ENCODE measurements around the gene MESP1.
"Not testable (repeated sequence)": the region's sequence is repeated elsewhere in the genome, so short reads cannot be mapped to it uniquely, and the experiment has no call there.

The MESP1 gene

DNA sequence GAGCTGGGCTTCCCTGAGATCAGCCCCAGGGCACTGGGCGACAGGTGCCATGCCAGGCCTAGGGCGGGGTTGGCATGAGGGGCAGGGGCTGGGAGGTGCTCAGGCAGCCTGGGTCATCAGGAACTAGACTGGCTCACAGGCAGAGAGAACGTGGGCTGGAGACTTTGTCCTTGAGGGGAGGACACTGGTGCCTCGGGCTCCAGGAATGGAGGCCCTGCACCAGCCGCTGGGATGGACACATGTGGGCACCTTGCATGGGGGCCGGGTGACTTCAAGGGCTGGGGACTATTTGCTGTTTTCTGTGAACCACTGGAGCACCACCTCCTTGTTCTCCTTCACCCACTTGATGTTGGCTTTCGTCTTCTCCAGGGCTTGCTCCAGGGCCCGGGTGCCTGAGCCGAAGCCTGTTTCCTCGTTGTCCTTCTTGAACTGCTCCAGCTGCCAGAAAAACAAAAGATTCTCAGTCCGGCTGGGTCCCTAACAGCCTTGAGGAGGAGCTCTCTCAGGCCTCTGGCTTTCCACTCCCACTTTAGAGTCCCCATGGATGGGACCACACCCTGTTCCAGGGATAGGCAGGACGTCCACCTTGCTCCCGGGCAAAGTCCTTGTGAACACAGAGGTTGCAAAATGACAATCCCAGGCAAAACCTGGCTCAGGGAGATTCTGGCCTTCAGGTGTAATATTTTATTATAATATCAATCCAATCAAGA, 34.2 kb upstream of the MESP1 start:
- H3K4me1 ChIP-seq, result no peaks in the 10 kb centered on the region
- no peak for DNase-seq (ENCODE audit: low spot score in 2 of 2)
- H3K4me3 ChIP-seq, result no peak overlapping the region
- in situ Hi-C loops (cut with MboI; ENCODE audit: low sequenced_read_pairs), result loop anchor here (10.0 kb wide), 1 partner anchor 60 kb away; no protein-coding TSS in a partner anchor
- H3K27me3 ChIP-seq (ENCODE audit: low read depth), result no peaks in the 10 kb centered on the region
- no peaks in the 10 kb centered on the region for H3K9me3 ChIP-seq
- no peaks in the 10 kb centered on the region for H3K36me3 ChIP-seq (replicated peaks)

DNA sequence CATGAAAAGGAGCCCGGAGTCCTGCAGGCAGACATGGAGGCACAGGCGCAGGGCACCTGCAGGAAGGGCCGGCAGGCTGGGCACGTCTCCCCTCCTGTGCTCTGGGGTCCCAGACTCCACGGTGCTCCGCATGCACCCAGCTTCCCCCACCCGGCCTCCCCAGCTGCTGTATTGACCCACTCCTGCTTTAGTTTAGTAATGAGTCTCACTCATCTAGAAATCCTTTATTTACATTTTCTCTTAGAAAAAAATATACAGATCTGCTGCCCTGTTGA, 33.6 kb upstream of the MESP1 start:
- in situ Hi-C loops (cut with MboI; ENCODE audit: low sequenced_read_pairs), result loop anchor here (10.0 kb wide), 1 partner anchor 60 kb away; no protein-coding TSS in a partner anchor
- no peaks in the 10 kb centered on the region for H3K36me3 ChIP-seq (replicated peaks)
- no peak overlapping the region for H3K4me3 ChIP-seq
- no peaks in the 10 kb centered on the region for H3K9me3 ChIP-seq
- DNase-seq (ENCODE audit: low spot score in 2 of 2), result no peak
- no peaks in the 10 kb centered on the region for H3K4me1 ChIP-seq
- H3K27me3 ChIP-seq (ENCODE audit: low read depth), result no peaks in the 10 kb centered on the region

DNA sequence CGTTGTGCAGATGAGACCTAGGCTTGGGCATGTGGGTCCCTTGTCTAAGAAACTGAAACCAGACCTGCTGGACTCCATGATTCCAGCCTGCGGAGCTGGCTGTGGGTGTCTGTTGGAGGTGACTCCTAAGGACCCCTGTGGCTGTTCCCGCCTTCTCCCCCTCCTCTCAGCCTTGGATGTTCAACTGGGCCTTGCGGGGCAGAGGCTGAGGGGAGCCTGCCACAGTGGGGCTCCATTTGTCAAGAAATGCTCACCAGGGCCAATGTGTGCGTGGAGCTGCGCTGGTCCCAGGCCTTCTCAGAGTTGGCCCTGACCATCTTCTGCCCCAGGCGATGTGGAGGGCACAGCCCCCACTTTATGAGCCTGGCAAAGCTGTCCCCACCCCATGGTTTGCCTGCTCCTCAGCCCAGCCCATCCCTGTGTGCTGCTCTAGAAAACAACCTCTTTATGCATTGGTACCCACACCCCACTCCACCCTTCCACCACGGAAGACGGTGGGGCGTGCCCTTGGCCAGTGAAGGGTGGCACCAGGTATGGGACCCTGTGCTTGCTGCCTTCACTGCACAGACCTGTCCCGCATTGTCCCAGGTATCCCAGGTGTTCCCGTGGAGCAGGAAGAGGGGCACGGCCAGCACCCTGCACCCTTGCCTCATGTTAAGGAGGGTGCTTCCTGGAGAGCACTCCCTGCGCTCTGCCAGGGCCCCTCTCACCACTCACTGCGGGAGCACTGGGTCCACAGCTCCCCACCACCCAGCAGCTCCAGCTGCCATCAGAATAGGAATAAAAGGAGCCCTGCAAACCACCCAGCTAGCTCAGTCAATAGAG, 33.0 kb upstream of the MESP1 start:
- no peak for DNase-seq (ENCODE audit: low spot score in 2 of 2)
- Histone ChIP-seq H3K9me3 (no peaks in the 10 kb centered on the region), H3K27me3 (ENCODE audit: low read depth) (no peaks in the 10 kb centered on the region), H3K4me3 (no peak overlapping the region), H3K4me1 (no peaks in the 10 kb centered on the region), H3K36me3 (replicated peaks) (no peaks in the 10 kb centered on the region)
- in situ Hi-C loops (cut with MboI; ENCODE audit: low sequenced_read_pairs), result loop anchor here (10.0 kb wide), 1 partner anchor 59 kb away; no protein-coding TSS in a partner anchor

DNA sequence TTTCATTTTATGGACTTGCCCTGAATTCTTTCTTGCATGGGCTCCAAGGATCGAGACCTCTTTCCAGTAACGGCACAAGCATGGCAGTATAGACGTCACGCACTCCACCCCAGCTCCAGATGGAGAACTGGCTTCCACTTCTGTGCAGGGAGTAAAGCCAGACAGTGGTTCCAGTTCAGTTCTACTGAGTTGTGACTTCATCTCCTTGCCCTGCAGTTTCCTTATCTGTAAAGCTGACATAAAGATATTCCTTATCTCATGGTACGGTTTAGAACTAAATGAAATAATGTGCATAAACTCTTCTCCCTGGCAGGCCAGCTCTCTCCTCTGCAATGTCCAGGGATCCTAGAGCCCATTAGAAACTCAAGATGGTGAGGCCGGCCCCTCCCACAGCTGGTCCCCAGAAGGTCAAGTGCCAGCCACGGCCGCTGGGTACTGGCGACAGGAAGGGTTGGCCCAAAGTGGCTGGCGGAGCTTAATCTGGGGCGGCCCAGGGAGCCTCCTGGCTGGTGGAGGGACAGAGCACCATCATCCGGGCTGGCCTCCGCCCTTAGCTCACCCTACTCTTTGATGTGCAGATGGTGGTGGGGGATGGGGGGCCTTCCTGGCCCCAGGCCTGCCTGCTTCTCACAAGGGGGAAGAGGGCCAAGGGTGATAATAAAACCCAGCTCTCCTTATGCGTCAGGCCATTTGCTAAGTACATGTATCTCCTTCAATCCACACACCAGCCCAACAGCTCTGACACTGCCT, 32.2 kb upstream of the MESP1 start:
- no peaks in the 10 kb centered on the region for H3K9me3 ChIP-seq
- no peaks in the 10 kb centered on the region for H3K4me1 ChIP-seq
- H3K27me3 ChIP-seq (ENCODE audit: low read depth), result no peaks in the 10 kb centered on the region
- no peak overlapping the region for H3K4me3 ChIP-seq
- H3K36me3 ChIP-seq (replicated peaks), result no peaks in the 10 kb centered on the region
- in situ Hi-C loops (cut with MboI; ENCODE audit: low sequenced_read_pairs), result loop anchor here (10.0 kb wide), 1 partner anchor 58 kb away; no protein-coding TSS in a partner anchor
- no peak for DNase-seq (ENCODE audit: low spot score in 2 of 2)

DNA sequence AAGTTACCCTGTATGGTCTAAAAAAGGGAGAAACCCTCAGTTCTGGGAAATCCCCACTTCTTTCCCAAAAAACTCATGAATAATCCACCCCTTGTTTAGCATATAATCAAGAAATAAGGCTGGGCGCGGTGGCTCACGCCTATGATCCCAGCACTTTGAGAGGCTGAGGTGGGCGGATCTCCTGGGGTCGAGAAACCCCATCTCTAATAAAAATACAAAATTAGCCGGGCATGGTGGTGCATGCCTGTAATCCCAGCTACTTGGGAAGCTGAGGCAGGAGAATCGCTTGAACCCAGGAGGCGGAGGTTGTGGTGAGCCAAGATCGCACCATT, 31.5 kb upstream of the MESP1 start:
- H3K4me1 ChIP-seq; H3K36me3 ChIP-seq (replicated peaks); H3K4me3 ChIP-seq; H3K9me3 ChIP-seq; H3K27me3 ChIP-seq (ENCODE audit: low read depth); DNase-seq (ENCODE audit: low spot score in 2 of 2): not testable (repeated sequence)
- in situ Hi-C loops (cut with MboI; ENCODE audit: low sequenced_read_pairs), result loop anchor here (10.0 kb wide), 1 partner anchor 58 kb away; no protein-coding TSS in a partner anchor

DNA sequence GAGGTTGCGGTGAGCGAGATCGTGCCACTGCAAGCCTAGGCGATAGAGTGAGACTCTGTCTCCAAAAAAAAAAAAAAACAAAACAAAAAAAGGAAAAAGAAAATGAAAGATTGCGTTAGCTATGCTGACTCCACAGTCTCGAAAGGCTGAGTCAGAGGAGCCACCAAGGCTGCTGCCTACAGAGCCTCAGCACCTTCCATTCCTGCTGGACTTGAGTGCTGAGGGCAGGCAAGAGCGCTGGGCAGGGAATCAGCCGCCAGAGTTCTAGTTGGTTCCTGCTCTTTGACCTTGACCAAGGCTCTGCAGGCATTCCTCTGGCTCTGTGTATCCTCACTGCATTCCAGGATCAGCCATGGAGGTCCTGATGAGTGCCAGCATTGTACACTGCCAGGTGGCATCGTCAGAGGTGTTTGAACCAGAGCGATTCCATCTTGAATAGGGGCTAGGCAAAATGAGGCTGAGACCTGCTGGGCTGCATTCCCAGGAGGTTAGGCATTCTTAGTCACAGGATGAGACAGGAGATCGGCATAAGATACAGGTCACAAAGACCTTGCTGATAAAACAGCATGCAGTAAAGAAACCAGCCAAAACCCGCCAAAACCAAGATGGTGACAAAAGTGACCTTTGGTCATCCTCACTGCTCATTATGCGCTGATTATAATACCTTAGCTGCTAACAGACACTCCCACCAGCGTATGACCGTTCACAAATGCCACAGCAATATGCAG, 31.0 kb upstream of the MESP1 start:
- no peaks in the 10 kb centered on the region for H3K4me1 ChIP-seq
- in situ Hi-C loops (cut with MboI; ENCODE audit: low sequenced_read_pairs), result loop anchor here (10.0 kb wide), 1 partner anchor 57 kb away; no protein-coding TSS in a partner anchor
- no peak for DNase-seq (ENCODE audit: low spot score in 2 of 2)

DNA sequence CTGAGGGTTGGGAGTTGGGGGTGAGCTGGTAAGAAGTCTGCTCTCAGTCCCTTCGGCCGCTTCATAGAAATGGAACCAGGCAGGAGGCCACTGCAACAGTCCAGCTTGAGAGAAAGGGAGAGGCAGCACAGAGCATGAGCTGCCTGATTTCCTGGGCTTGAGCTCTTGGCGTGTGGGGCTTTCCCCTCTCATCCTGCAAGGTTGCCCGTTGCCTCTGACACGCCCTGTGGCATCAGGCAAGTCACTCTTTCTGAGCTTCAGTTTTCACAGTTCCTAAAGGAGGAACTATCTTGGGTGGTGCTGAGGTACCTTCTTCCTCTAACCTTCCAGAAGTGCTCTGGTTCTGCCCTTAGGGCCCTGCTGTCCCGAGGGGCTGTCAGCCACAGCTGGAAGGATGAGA, 30.0 kb upstream of the MESP1 start:
- no peak for DNase-seq (ENCODE audit: low spot score in 2 of 2)
- in situ Hi-C loops (cut with MboI; ENCODE audit: low sequenced_read_pairs), result loop anchor here (10.0 kb wide), 1 partner anchor 56 kb away; no protein-coding TSS in a partner anchor
- Histone ChIP-seq H3K4me1 (peaks cover 3% of the 10 kb centered on the region), H3K4me3 (no peak overlapping the region), H3K36me3 (replicated peaks) (no peaks in the 10 kb centered on the region), H3K9me3 (no peaks in the 10 kb centered on the region), H3K27me3 (ENCODE audit: low read depth) (no peaks in the 10 kb centered on the region)

More for the DNA sequence above, 31.0 kb upstream of the MESP1 start:
- Histone ChIP-seq H3K4me3 (no peak overlapping the region), H3K9me3 (no peaks in the 10 kb centered on the region), H3K27me3 (ENCODE audit: low read depth) (no peaks in the 10 kb centered on the region), H3K36me3 (replicated peaks) (no peaks in the 10 kb centered on the region)

DNA sequence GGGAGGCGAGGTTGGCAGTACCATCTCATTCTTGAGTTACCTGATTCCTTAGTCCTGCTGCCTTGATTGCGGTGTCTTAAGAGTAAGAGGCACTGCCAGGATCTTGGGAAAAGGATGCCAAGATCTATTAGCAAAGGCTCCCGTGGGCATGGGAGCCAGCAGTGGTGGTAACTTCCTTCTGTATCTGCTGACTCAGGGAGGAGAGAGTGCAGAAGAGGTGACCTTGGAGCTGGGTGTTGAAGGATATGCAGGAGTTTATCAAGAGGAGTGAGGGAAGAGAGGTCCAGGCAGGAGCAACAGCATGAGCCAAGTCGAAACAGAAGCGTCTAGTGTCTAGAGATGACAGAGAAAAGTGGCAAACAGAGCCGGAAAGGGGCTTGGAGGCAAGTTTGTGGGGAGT, 29.6 kb upstream of the MESP1 start:
- peaks cover 3% of the 10 kb centered on the region for H3K4me1 ChIP-seq
- H3K27me3 ChIP-seq (ENCODE audit: low read depth), result no peaks in the 10 kb centered on the region
- H3K4me3 ChIP-seq, result no peak overlapping the region
- H3K36me3 ChIP-seq (replicated peaks), result no peaks in the 10 kb centered on the region
- in situ Hi-C loops (cut with MboI; ENCODE audit: low sequenced_read_pairs), result loop anchor here (10.0 kb wide), 1 partner anchor 56 kb away; no protein-coding TSS in a partner anchor
- no peak for DNase-seq (ENCODE audit: low spot score in 2 of 2)
- H3K9me3 ChIP-seq, result no peaks in the 10 kb centered on the region

DNA sequence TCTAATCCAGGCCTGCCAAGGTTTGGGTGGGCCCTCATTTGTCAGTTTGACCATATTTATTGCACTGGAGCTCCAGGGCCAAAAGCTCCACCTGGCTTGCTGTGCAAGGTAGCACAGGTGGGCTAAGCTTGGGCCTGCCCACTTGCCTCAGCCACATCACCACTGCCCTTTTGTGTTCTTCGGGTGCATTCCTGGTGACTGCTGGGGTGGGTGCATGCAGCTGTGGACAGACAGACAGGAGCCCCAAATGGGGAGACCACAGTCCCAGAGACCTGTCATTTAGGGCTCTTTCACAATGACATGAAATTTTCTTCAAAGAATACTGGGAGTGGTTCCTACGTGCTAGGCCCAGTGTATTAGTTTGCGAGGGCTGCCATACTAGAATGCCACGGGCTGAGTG, 27.8 kb upstream of the MESP1 start:
- Histone ChIP-seq H3K9me3 (no peaks in the 10 kb centered on the region), H3K36me3 (replicated peaks) (no peaks in the 10 kb centered on the region), H3K4me1 (peaks cover 3% of the 10 kb centered on the region), H3K27me3 (ENCODE audit: low read depth) (no peaks in the 10 kb centered on the region), H3K4me3 (no peak overlapping the region)
- in situ Hi-C loops (cut with MboI; ENCODE audit: low sequenced_read_pairs), result no loop called here
- no peak for DNase-seq (ENCODE audit: low spot score in 2 of 2)

DNA sequence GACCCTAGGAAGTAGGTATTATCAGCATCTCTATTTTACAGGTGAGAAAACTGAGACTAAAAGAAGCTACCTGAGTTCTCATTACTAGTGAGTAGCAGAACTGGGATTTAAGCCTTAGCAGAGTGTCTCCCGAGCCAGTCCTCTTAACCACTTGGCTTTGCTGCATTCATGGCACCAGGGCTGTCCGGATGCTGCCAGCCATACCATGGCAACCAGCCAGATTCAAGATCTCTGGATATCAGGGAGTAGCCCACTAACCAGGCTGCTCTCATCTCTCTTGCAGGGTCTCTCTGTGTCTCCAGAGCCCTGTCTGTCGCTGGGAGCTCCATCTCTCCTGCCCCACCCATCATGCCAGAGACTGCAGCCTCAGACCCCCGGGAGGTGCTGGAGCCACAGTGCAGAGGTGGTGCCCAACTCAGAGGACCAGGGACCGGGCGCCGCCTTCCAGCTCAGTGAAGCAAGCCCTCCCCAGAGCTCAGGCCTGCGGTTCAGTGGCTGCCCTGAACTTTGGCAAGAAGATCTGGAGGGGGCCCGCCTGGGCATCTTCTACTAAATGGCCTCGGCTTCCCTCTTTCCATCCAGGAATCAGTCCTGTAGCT, 26.8 kb upstream of the MESP1 start:
- Histone ChIP-seq H3K4me3 (no peak overlapping the region), H3K4me1 (peaks cover 3% of the 10 kb centered on the region), H3K9me3 (no peaks in the 10 kb centered on the region), H3K36me3 (replicated peaks) (no peaks in the 10 kb centered on the region), H3K27me3 (ENCODE audit: low read depth) (no peaks in the 10 kb centered on the region)
- in situ Hi-C loops (cut with MboI; ENCODE audit: low sequenced_read_pairs), result no loop called here
- no peak for DNase-seq (ENCODE audit: low spot score in 2 of 2)

DNA sequence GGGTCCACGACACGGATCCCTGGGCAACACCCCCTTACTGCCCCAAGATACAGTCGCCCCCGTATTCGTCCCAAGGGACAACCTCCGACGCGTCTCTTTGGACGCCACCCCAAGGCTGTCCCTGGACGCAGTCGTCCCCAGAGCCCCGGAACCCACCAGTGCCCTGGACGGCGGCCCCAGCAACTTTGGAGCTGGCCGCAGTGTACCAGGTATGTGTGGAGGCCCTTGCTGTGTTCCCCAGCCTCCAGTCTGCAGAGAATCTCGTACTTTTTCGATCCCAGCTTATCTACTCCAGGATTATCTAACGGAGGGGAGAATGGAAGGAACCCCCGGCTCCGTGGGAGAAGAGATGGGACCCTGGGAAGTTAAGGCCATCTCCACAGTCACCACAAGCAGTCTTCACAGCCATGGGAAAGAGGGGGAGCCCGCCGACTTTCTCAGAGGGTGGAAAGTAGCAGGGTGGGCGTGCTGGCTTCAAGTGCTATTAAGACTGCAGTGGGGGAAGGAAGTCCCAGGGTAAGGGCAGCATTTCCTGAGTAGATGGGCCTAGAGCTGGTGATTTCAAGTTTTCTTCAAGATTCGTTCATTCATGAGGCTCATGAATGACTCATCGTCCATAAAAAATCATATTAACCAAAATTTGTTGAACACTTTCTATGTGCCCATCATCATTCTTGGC, 26.2 kb upstream of the MESP1 start:
- no peak for DNase-seq (ENCODE audit: low spot score in 2 of 2)
- peaks cover 3% of the 10 kb centered on the region for H3K4me1 ChIP-seq
- no peaks in the 10 kb centered on the region for H3K9me3 ChIP-seq
- no peak overlapping the region for H3K4me3 ChIP-seq
- no peaks in the 10 kb centered on the region for H3K36me3 ChIP-seq (replicated peaks)
- in situ Hi-C loops (cut with MboI; ENCODE audit: low sequenced_read_pairs), result no loop called here
- no peaks in the 10 kb centered on the region for H3K27me3 ChIP-seq (ENCODE audit: low read depth)

DNA sequence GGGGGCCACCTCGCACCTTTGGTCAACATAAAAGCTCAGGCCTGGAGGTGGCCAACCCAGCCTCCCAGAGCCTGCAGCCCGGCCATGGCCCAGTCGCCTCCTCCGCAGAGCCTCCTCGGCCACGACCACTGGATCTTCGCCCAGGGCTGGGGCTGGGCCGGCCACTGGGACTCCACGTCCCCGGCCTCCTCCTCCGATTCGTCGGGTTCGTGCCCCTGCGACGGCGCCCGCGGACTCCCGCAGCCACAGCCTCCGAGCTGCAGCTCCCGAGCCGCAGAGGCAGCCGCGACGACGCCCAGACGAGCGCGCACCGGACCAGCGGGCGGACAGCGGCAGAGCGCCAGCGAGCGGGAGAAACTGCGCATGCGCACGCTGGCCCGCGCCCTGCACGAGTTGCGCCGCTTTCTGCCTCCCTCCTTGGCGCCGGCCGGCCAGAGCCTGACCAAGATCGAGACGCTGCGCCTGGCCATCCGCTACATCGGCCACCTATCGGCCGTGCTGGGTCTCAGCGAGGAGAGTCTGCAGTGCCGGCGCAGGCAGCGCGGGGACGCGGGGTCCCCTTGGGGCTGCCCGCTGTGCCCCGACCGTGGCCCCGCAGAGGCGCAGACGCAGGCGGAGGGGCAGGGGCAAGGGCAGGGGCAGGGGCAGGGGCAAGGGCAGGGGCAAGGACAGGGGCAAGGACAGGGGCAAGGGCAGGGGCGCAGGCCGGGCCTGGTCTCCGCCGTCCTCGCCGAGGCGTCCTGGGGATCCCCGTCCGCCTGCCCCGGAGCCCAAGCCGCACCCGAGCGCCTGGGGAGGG, 25.4 kb upstream of the MESP1 start, which contains the start of gene MESP2:
TSS of gene MESP2 (plus strand) at position 59 of the 799 bp plus-strand sequence. CDS start at position 85, 26 bp downstream.
- peak; percentile 66 to 87 for DNase-seq (ENCODE audit: low spot score in 2 of 2)
- Histone ChIP-seq H3K27me3 (ENCODE audit: low read depth) (no peaks in the 10 kb centered on the region), H3K4me1 (peaks cover 3% of the 10 kb centered on the region), H3K4me3 (peak within 1 kb of the TSS; percentile 21), H3K36me3 (replicated peaks) (no peaks in the 10 kb centered on the region), H3K9me3 (no peaks in the 10 kb centered on the region)
- in situ Hi-C loops (cut with MboI; ENCODE audit: low sequenced_read_pairs), result no loop called here
